ENCODE data around the gene PPP3R1. TPM values are rescaled to one million over a fixed set of nuclear protein-coding genes. Genes with fewer than 3 reads are reported as not detected.

The PPP3R1 gene
- total RNA-seq, 2 experiments from 2014 or later = 65.4 to 66.0 TPM

Other genes starting within 250 kb of the PPP3R1 start
- 10 to 100 TPM; 18.4 to 24.9 TPM for gene C1D, start 189.5 kb downstream of the PPP3R1 start, total RNA-seq
- gene PNO1, start 94.6 kb downstream of the PPP3R1 start, total RNA-seq = 1 to 10 TPM; 8.5 to 9.2 TPM
- gene CNRIP1, start 67.4 kb upstream of the PPP3R1 start, total RNA-seq = not detected
- gene PLEK, start 112.8 kb upstream of the PPP3R1 start, total RNA-seq = 10 to 100 TPM; 23.4 to 28.8 TPM
- gene FBXO48, start 214.8 kb upstream of the PPP3R1 start, total RNA-seq = 1 to 10 TPM; 4.0 to 4.3 TPM
- 1 to 10 TPM; 4.5 to 4.6 TPM for gene APLF, start 215.1 kb upstream of the PPP3R1 start, total RNA-seq